C1 segment of cervical spinal cord (tissue), 14 donors: ENCODE results near the gene ACO2.

Experiments used
- DNase-seq, 14 donors: peaks; one replicate each; lab custom pipeline; 2025; lab: John Stamatoyannopoulos, UW

Gene ACO2

GRCh38 chr22:41488076-41488475 lies 19.2 kb downstream of the ACO2 start:
- DNase-seq, result peak in 3 of 14 donors; percentile 37 to 97 (median 44)

- DNase-seq, result no peak
Observed at GRCh38 chr22:41488596-41489385, 19.9 kb downstream of the ACO2 start.

- peak in 2 of 14 donors; percentile 13 to 47 for DNase-seq
Observed at GRCh38 chr22:41491374-41492100, 22.6 kb downstream of the ACO2 start.

- no peak for DNase-seq
Observed at GRCh38 chr22:41498303-41498835, 29.5 kb downstream of the ACO2 start.

GRCh38 chr22:41499624-41500280 lies 30.8 kb downstream of the ACO2 start:
- peak in 2 of 14 donors; percentile 16 to 67 for DNase-seq

- DNase-seq, result no peak
Observed at GRCh38 chr22:41500303-41500702, 31.4 kb downstream of the ACO2 start.

- DNase-seq, result no peak
Observed at GRCh38 chr22:41501209-41501608, 32.3 kb downstream of the ACO2 start.

GRCh38 chr22:41504397-41504796 lies 35.5 kb downstream of the ACO2 start:
- DNase-seq, result peak in 2 of 14 donors; percentile 18 to 64

GRCh38 chr22:41504816-41505215 lies 35.9 kb downstream of the ACO2 start:
- no peak for DNase-seq

GRCh38 chr22:41505511-41506220 lies 36.7 kb downstream of the ACO2 start:
- DNase-seq, result no peak

- peak in 1 of 14 donors; percentile 72 for DNase-seq
Observed at GRCh38 chr22:41507330-41508063, 38.6 kb downstream of the ACO2 start.

- DNase-seq, result peak in 13 of 14 donors; percentile 28 to 87 (median 79)
Observed at GRCh38 chr22:41508770-41509170, 39.9 kb downstream of the ACO2 start.

- peak in 1 of 14 donors; percentile 76 for DNase-seq
Observed at GRCh38 chr22:41511521-41511968, 42.6 kb downstream of the ACO2 start.

GRCh38 chr22:41512421-41513194 lies 43.7 kb downstream of the ACO2 start:
- DNase-seq, result peak in 2 of 14 donors; percentile 28 to 51

GRCh38 chr22:41513391-41513790 lies 44.5 kb downstream of the ACO2 start:
- peak in 9 of 14 donors; percentile 39 to 66 (median 49) for DNase-seq

- DNase-seq, result no peak
Observed at GRCh38 chr22:41516462-41516861, 47.5 kb downstream of the ACO2 start.

- DNase-seq, result peak in 12 of 14 donors; percentile 44 to 86 (median 74)
Observed at GRCh38 chr22:41517172-41518047, 48.5 kb downstream of the ACO2 start.

- no peak for DNase-seq
Observed at GRCh38 chr22:41518048-41518347, 49.1 kb downstream of the ACO2 start.

GRCh38 chr22:41521126-41521525 lies 52.2 kb downstream of the ACO2 start:
- DNase-seq, result no peak
